Loucy (cell line): ENCODE data around the gene ACVRL1.

Experiments
- H2AFZ ChIP-seq: fragments of 200-600 bp; sonication (generic); 2 replicates; pipeline ENCODE4 v1.6.0; 2016; ENCODE audit warnings: antibody characterized with exemption, mild to moderate bottlenecking, low read length, moderate library complexity
- H3F3A ChIP-seq: fragments of 200-600 bp; 2 replicates; pipeline ENCODE4 v1.6.0; 2016; ENCODE audit warnings: antibody characterized with exemption, low read depth, mild to moderate bottlenecking
- H3K27me3 ChIP-seq: fragments of 200-600 bp; sonication (generic); 2 replicates; pipeline ENCODE4 v1.6.1; 2014; ENCODE audit warnings: low read length, mild to moderate bottlenecking; ENCODE audit not compliant: insufficient read depth, poor library complexity, severe bottlenecking
- H3K36me3 ChIP-seq: fragments of 200-600 bp; sonication (generic); 2 replicates; pipeline ENCODE4 v1.6.1; 2016; ENCODE audit warnings: low read length; ENCODE audit not compliant: insufficient read depth
- H3K4me1 ChIP-seq: fragments of 200-600 bp; sonication (generic); 2 replicates; pipeline ENCODE4 v1.5.1; 2014; ENCODE audit warnings: low read length, mild to moderate bottlenecking; ENCODE audit not compliant: insufficient read depth, poor library complexity, severe bottlenecking
- H3K4me2 ChIP-seq: fragments of 200-600 bp; sonication (generic); 2 replicates; pipeline ENCODE4 v1.6.0; 2014; ENCODE audit warnings: antibody characterized with exemption, low read length, low read depth, mild to moderate bottlenecking; ENCODE audit not compliant: poor library complexity, severe bottlenecking
- H3K4me3 ChIP-seq: fragments of 200-600 bp; sonication (generic); 2 replicates; pipeline ENCODE4 v1.5.1; 2014; ENCODE audit warnings: low read length, mild to moderate bottlenecking, mixed read lengths; ENCODE audit not compliant: poor library complexity, severe bottlenecking
- H3K79me2 ChIP-seq: fragments of 200-600 bp; sonication (generic); 2 replicates; pipeline ENCODE4 v1.6.1; 2014; ENCODE audit warnings: low read length; ENCODE audit not compliant: insufficient read depth
- H3K9ac ChIP-seq: fragments of 200-600 bp; sonication (generic); 2 replicates; pipeline ENCODE4 v1.6.0; 2014; ENCODE audit warnings: mild to moderate bottlenecking, low read depth, low read length, moderate library complexity; ENCODE audit not compliant: poor library complexity, severe bottlenecking
- H3K9me2 ChIP-seq: fragments of 200-600 bp; sonication (generic); replicated peaks from 2 replicates; pipeline ENCODE4 v1.6.1; 2016; ENCODE audit warnings: low read depth, low read length, mixed read lengths
- H3K9me3 ChIP-seq: fragments of 200-600 bp; sonication (generic); 2 replicates; pipeline ENCODE4 v1.6.1; 2014; ENCODE audit warnings: mild to moderate bottlenecking, antibody characterized with exemption, low read length, low read depth; ENCODE audit not compliant: insufficient read depth
- H4K20me1 ChIP-seq: fragments of 200-600 bp; sonication (generic); 2 replicates; pipeline ENCODE4 v1.6.0; 2014; ENCODE audit warnings: antibody characterized with exemption, low read length, mild to moderate bottlenecking; ENCODE audit not compliant: insufficient read depth, poor library complexity, severe bottlenecking
- EZH2phosphoT487 ChIP-seq: fragments of 200-600 bp; IDR thresholded peaks from 2 replicates; pipeline ENCODE4 v1.6.1; 2018; ENCODE audit warnings: antibody characterized with exemption, mild to moderate bottlenecking, moderate library complexity, borderline replicate concordance
- TF ChIP-seq, protein P1 (sequence below): fragments of 200-600 bp; sonication (generic); conservative IDR thresholded peaks from 2 replicates; pipeline ENCODE4 v1.5.1; 2014; ENCODE audit warnings: mild to moderate bottlenecking, antibody characterized with exemption, low read length

ACVRL1 gene

DNA sequence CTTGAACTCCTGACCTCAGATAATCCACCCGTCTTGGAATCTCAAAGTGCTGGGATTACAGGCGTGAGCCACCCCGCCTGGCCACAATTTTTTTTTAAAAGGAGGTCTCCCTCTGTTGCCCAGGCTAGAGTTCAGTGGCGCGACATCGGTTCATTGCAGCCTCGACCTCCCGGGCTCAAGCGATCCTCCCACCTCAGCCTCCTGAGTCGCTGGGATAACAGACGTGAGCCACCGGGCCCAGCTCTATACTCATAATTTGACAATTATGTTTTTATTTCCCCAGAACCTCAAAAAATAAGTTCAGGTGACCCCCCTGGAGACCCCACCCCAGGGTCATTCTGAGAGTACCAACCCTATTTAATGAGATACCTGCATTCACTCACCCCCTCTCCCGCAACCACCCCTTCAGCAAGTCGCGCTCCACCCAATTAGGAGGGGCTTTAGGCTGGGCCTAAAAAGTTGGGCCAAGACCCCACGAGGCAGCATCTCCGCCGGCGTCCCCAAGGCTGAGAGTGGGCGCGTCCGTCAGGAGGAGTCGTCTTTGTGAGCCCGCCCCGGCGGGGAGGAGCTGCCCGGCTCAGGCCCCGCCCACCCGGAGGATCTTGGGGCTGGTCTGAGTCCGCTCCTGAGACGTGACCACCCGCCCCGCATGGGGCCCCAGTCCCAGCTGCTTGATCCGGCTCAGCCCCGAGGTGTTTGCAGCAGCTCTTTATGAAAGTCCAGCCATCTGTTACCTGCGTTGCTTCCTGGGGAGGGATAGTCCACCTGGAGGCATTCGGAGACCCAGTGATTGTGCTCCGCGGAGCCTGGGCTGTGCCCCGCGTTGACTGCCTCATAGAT, 19.6 kb upstream of the ACVRL1 start, which contains the start of gene ANKRD33:
Gene ANKRD33 (plus strand): TSS at position 628 of the 840 bp plus-strand sequence. CDS start 84 bp downstream, at position 712.
- Histone ChIP-seq H3K4me1 (peaks cover 15% of the 10 kb centered on the region), H4K20me1 (no peaks in the 10 kb centered on the region), H3K4me3 (no peak within 1 kb of the TSS), H3F3A (no peaks in the 10 kb centered on the region), H3K79me2 (no peaks in the 10 kb centered on the region), H3K9ac (no peak within 1 kb of the TSS), H3K9me3 (no peaks in the 10 kb centered on the region), H2AFZ (no peak within 1 kb of the TSS), H3K36me3 (no peaks in the 10 kb centered on the region), H3K27me3 (no peaks in the 10 kb centered on the region), H3K9me2 (no peaks in the 10 kb centered on the region), H3K4me2 (no peak within 1 kb of the TSS)
- TF ChIP-seq, protein P1, sequence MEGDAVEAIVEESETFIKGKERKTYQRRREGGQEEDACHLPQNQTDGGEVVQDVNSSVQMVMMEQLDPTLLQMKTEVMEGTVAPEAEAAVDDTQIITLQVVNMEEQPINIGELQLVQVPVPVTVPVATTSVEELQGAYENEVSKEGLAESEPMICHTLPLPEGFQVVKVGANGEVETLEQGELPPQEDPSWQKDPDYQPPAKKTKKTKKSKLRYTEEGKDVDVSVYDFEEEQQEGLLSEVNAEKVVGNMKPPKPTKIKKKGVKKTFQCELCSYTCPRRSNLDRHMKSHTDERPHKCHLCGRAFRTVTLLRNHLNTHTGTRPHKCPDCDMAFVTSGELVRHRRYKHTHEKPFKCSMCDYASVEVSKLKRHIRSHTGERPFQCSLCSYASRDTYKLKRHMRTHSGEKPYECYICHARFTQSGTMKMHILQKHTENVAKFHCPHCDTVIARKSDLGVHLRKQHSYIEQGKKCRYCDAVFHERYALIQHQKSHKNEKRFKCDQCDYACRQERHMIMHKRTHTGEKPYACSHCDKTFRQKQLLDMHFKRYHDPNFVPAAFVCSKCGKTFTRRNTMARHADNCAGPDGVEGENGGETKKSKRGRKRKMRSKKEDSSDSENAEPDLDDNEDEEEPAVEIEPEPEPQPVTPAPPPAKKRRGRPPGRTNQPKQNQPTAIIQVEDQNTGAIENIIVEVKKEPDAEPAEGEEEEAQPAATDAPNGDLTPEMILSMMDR, result no peak

DNA sequence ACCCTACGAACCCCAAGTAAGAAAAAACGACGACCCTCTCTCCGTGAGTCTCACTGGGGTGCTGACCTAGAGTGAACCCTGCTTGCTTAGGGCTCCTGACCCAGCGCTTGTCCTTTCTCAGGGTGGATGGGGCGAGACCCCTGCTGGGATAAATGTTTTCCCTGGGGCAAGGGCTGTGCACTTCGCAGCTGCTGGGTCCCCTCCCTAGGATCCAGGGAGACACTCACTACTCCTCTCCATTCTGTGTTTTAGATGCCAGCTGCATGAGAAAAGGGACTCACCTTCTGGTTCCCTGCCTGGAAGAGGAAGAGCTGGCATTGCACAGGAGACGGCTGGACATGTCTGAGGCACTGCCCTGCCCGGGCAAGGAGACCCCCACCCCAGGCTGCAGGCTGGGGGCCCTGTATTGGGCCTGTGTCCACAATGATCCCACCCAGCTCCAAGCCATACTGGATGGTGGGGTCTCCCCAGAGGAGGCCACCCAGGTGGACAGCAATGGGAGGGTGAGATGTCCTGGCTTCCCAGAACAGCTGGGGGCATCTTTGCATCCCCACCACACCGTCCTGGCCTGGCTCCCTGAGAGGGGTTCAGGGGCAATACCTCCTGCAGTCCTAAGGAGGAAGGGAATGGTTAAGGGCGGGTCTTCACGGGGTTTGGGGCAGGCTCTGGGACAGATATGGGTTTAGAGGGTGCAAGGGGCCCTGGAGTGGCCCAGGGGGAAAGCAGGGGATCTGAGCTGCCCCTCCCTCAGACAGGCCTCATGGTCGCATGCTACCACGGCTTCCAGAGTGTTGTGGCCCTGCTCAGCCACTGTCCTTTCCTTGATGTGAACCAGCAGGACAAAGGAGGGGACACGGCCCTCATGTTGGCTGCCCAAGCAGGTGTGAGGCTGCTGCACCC, 18.7 kb upstream of the ACVRL1 start:
- Histone ChIP-seq H3K9ac (no peak overlapping the region), H3K79me2 (no peaks in the 10 kb centered on the region), H3K4me2 (no peak overlapping the region), H3K4me1 (peaks cover 15% of the 10 kb centered on the region), H3F3A (no peaks in the 10 kb centered on the region), H3K36me3 (no peaks in the 10 kb centered on the region), H3K4me3 (no peak overlapping the region), H3K9me2 (no peaks in the 10 kb centered on the region), H3K27me3 (no peaks in the 10 kb centered on the region), H4K20me1 (no peaks in the 10 kb centered on the region), H2AFZ (no peak overlapping the region), H3K9me3 (no peaks in the 10 kb centered on the region)
- TF ChIP-seq EZH2phosphoT487, result no peak

GRCh38 chr12:51889216-51890132, 17.8 kb upstream of the ACVRL1 start:
- Histone ChIP-seq H3K9ac (no peak overlapping the region), H3K79me2 (no peaks in the 10 kb centered on the region), H3K4me3 (no peak overlapping the region), H3F3A (no peaks in the 10 kb centered on the region), H3K27me3 (no peaks in the 10 kb centered on the region), H3K9me2 (no peaks in the 10 kb centered on the region), H2AFZ (no peak overlapping the region), H3K4me1 (peaks cover 15% of the 10 kb centered on the region), H4K20me1 (no peaks in the 10 kb centered on the region), H3K36me3 (no peaks in the 10 kb centered on the region), H3K9me3 (no peaks in the 10 kb centered on the region), H3K4me2 (no peak overlapping the region)
- no peak for TF ChIP-seq EZH2phosphoT487
- TF ChIP-seq, protein P1, result peak; percentile 49
